Liver (tissue), 9 donors: ENCODE results near the gene SHC4. TPM values are rescaled to one million over a fixed set of nuclear protein-coding genes. Genes with fewer than 3 reads are reported as not detected.

Experiments
- DNase-seq: peaks from one replicate; pipeline ENCODE4 v3.0.0-alpha.2; 2017; ENCODE audit warnings: low spot score
- H3K27ac ChIP-seq, 2 donors: one replicate each; pipeline ENCODE4 v1.7.0; 2013; ENCODE audit warnings: inconsistent platforms in 2 of 2, low read length in 2 of 2, control low read depth in 1 of 2, low read depth in 1 of 2, mild to moderate bottlenecking in 1 of 2
- H3K27me3 ChIP-seq, 4 donors: one replicate each; pipeline versions ENCODE4 v1.6.1 to v1.7.0; 2013; ENCODE audit warnings: low read length in 3 of 4, inconsistent platforms in 1 of 4, mild to moderate bottlenecking in 1 of 4, moderate library complexity in 1 of 4; ENCODE audit not compliant: control insufficient read depth in 4 of 4, insufficient read depth in 4 of 4
- H3K36me3 ChIP-seq, 4 donors: one replicate each; pipeline versions ENCODE4 v1.6.1 to v1.7.0; 2013; ENCODE audit warnings: low read length in 3 of 4, mild to moderate bottlenecking in 3 of 4, low read depth in 1 of 4, moderate library complexity in 1 of 4; ENCODE audit not compliant: control insufficient read depth in 4 of 4, insufficient read depth in 3 of 4
- H3K4me1 ChIP-seq, 4 donors: one replicate each; pipeline versions ENCODE4 v1.6.1 to v1.7.0; 2013; ENCODE audit warnings: low read length in 3 of 4, mild to moderate bottlenecking in 3 of 4, moderate library complexity in 1 of 4; ENCODE audit not compliant: control insufficient read depth in 4 of 4, insufficient read depth in 4 of 4
- H3K4me3 ChIP-seq, 3 donors: one replicate each; pipeline versions ENCODE4 v1.6.1 to v1.7.0; 2013; ENCODE audit warnings: low read length in 3 of 3, control low read depth in 1 of 3, low read depth in 1 of 3, mild to moderate bottlenecking in 1 of 3
- H3K9ac ChIP-seq, 2 donors: one replicate each; pipeline ENCODE4 v1.7.0; 2013; ENCODE audit warnings: low read length in 2 of 2, mild to moderate bottlenecking in 2 of 2, moderate library complexity in 2 of 2, control low read depth in 1 of 2, low read depth in 1 of 2
- H3K9me3 ChIP-seq, 4 donors: one replicate each; pipeline versions ENCODE4 v1.6.1 to v1.7.0; 2013; ENCODE audit warnings: low read length in 3 of 4; ENCODE audit not compliant: control insufficient read depth in 4 of 4
- ATF3 ChIP-seq: IDR thresholded peaks from 2 replicates; pipeline ENCODE4 v1.6.1; 2016; ENCODE audit warnings: antibody characterized with exemption
- CTCF ChIP-seq: fragments of 150-350 bp; IDR thresholded peaks from 2 replicates; pipeline ENCODE4 v1.5.1; 2017; ENCODE audit warnings: improper control_type of control experiment, low read depth, low read length; ENCODE audit not compliant: missing input control
- EGR1 ChIP-seq, 2 donors: IDR thresholded peaks; 2 replicates each; pipeline ENCODE4 v1.6.1; 2016 to 2018; ENCODE audit warnings: antibody characterized with exemption in 2 of 2, low read depth in 2 of 2
- FOXA1 ChIP-seq: IDR thresholded peaks from 2 replicates; pipeline ENCODE4 v1.6.1; 2016; ENCODE audit warnings: antibody characterized with exemption
- FOXA2 ChIP-seq: IDR thresholded peaks from 2 replicates; pipeline ENCODE4 v1.6.1; 2016; ENCODE audit warnings: antibody characterized with exemption
- HNF4G ChIP-seq: IDR thresholded peaks from 2 replicates; pipeline ENCODE4 v1.6.1; 2016; ENCODE audit warnings: antibody characterized with exemption
- JUND ChIP-seq, 2 donors: IDR thresholded peaks; 2 replicates each; pipeline ENCODE4 v1.6.1; 2016; ENCODE audit warnings: antibody characterized with exemption in 2 of 2
- MAX ChIP-seq: IDR thresholded peaks from 2 replicates; pipeline ENCODE4 v1.6.1; 2016; ENCODE audit warnings: antibody characterized with exemption
- NR2F2 ChIP-seq: IDR thresholded peaks from 2 replicates; pipeline ENCODE4 v1.6.1; 2016; ENCODE audit warnings: antibody characterized with exemption
- RAD21 ChIP-seq, 2 donors: IDR thresholded peaks; 2 replicates each; pipeline ENCODE4 v1.6.1; 2016; ENCODE audit warnings: antibody characterized with exemption in 2 of 2, mild to moderate bottlenecking in 2 of 2
- REST ChIP-seq: IDR thresholded peaks from 2 replicates; pipeline ENCODE4 v1.6.1; 2016; ENCODE audit warnings: antibody characterized with exemption, mild to moderate bottlenecking
- RXRA ChIP-seq, 2 donors: IDR thresholded peaks; 2 replicates each; pipeline ENCODE4 v1.6.1; 2017 to 2018; ENCODE audit warnings: antibody characterized with exemption in 2 of 2, mild to moderate bottlenecking in 1 of 2
- SP1 ChIP-seq: IDR thresholded peaks from 2 replicates; pipeline ENCODE4 v1.6.1; 2018; ENCODE audit warnings: antibody characterized with exemption, mild to moderate bottlenecking
- YY1 ChIP-seq: IDR thresholded peaks from 2 replicates; pipeline ENCODE4 v1.6.1; 2016; ENCODE audit warnings: antibody characterized with exemption, mild to moderate bottlenecking
- ZBTB33 ChIP-seq: IDR thresholded peaks from 2 replicates; pipeline ENCODE4 v1.6.1; 2016; ENCODE audit warnings: antibody characterized with exemption
- WGBS: extraction: QIAGEN DNeasy Blood & Tissue Kit; methylation state at CpG from one replicate; pipeline ENCODE4 v1.1.7; 2013; 5-methylcytosine and 5-hydroxymethylcytosine counted together
- polyA plus RNA-seq, 2 donors: library from polyadenylated mRNA; stranded (reverse) in 1 of 2; unstranded in 1 of 2; fragments of 200-250 nt in 1 of 2; fragments of >200 nt in 1 of 2; fragmentation: Nextera tagmentation in 1 of 2; extraction: Ambion mirVana in 1 of 2; gene quantifications; one replicate each; pipeline versions ENCODE4 v1.2.1 to v1.2.3, GENCODE V29; 2013 to 2015
- total RNA-seq, 2 donors: library from RNA; depleted of rRNA; stranded (reverse); fragments of >200 nt; gene quantifications; one replicate each; pipeline ENCODE4 v1.2.3, GENCODE V29; 2014
- donor health status: healthy.
- donor health status: healthy.
- donor health status: healthy.
- donor health status: healthy.
- donor health status: healthy.

SHC4 gene
- total and polyA plus RNA-seq, 4 donors, result under 0.01 to 0.19 (median 0.05) TPM

- H3K27ac ChIP-seq, result no peak overlapping the region
- peaks cover 0 to 9% (median 7%) of the 10 kb centered on the region in 4 donors for H3K4me1 ChIP-seq
- 84% methylated on average over 4 of the region's 4 CpGs for WGBS
- no peaks in the 10 kb centered on the region for H3K36me3 ChIP-seq
- DNase-seq, result no peak
- no peaks in the 10 kb centered on the region for H3K9me3 ChIP-seq
- TF ChIP-seq MAX, result no peak
- no peak for TF ChIP-seq FOXA2
- TF ChIP-seq EGR1 (IDR thresholded peaks at IDR 0.05; ENCODE audit: low read depth in 2 of 2), result no peak
- no peak for TF ChIP-seq ZBTB33
- TF ChIP-seq RXRA (IDR thresholded peaks at IDR 0.05), result no peak
- TF ChIP-seq CTCF, result no peak
- TF ChIP-seq YY1, result no peak
- TF ChIP-seq REST, result no peak
- TF ChIP-seq ATF3, result no peak
- no peak for TF ChIP-seq SP1
- TF ChIP-seq JUND (IDR thresholded peaks at IDR 0.05), result no peak
- TF ChIP-seq NR2F2, result no peak
- no peak for TF ChIP-seq HNF4G
- TF ChIP-seq RAD21 (IDR thresholded peaks at IDR 0.05), result no peak
- H3K27me3 ChIP-seq, result peaks cover 0 to 11% (median 0%) of the 10 kb centered on the region in 4 donors
- H3K9ac ChIP-seq, result no peak overlapping the region
- H3K4me3 ChIP-seq, result no peak overlapping the region
Observed at GRCh38 chr15:48968066-48968465, 4.3 kb upstream of the SHC4 start.

GRCh38 chr15:48967336-48967735, 3.6 kb upstream of the SHC4 start:
- H3K9me3 ChIP-seq, result no peaks in the 10 kb centered on the region
- DNase-seq, result no peak
- H3K9ac ChIP-seq, result no peak overlapping the region
- H3K4me3 ChIP-seq, result no peak overlapping the region
- H3K4me1 ChIP-seq, result peaks cover 3 to 15% (median 11%) of the 10 kb centered on the region in 4 donors
- H3K36me3 ChIP-seq, result no peaks in the 10 kb centered on the region
- peaks cover 0 to 11% (median 0%) of the 10 kb centered on the region in 4 donors for H3K27me3 ChIP-seq
- TF ChIP-seq ATF3, result no peak
- TF ChIP-seq RAD21 (IDR thresholded peaks at IDR 0.05), result no peak
- no peak for TF ChIP-seq FOXA1
- no peak for TF ChIP-seq NR2F2
- no peak for TF ChIP-seq FOXA2
- no peak overlapping the region for H3K27ac ChIP-seq
